PC-3 (cell line): ENCODE data around the gene LRP1B.

Experiments used
- EZH2phosphoT487 ChIP-seq: fragments of 300-600 bp; sonication (generic); IDR thresholded peaks from 2 replicates; pipeline ENCODE4 v1.6.1; 2018; ENCODE audit warnings: mild to moderate bottlenecking, antibody characterized with exemption, low read length, borderline replicate concordance
- TF ChIP-seq, protein P1 (sequence below): fragments of 300-600 bp; sonication (generic); conservative IDR thresholded peaks from 2 replicates; pipeline ENCODE4 v1.5.1; 2017; ENCODE audit warnings: antibody characterized with exemption, low read depth, mild to moderate bottlenecking, low read length

DNA sequence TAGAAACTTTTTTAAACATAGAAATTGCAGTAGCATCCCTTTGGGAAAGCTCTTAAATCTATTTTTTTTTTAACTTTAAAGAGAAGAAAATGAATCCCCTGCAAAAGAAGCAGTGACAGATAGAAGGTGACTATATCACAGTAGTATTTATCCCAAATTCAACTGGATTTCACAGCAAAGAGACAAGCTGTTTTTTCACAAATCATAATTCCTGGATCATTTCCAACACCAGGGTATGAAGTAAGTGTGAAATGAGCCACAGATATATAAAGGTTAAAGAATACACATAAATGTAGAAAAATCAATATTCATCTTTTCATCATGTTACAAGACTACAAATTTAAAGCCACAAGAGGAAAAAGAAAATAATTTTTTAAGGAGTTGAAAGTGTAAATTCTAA, 1945.7 kb downstream of the LRP1B start:
- TF ChIP-seq, protein P1, sequence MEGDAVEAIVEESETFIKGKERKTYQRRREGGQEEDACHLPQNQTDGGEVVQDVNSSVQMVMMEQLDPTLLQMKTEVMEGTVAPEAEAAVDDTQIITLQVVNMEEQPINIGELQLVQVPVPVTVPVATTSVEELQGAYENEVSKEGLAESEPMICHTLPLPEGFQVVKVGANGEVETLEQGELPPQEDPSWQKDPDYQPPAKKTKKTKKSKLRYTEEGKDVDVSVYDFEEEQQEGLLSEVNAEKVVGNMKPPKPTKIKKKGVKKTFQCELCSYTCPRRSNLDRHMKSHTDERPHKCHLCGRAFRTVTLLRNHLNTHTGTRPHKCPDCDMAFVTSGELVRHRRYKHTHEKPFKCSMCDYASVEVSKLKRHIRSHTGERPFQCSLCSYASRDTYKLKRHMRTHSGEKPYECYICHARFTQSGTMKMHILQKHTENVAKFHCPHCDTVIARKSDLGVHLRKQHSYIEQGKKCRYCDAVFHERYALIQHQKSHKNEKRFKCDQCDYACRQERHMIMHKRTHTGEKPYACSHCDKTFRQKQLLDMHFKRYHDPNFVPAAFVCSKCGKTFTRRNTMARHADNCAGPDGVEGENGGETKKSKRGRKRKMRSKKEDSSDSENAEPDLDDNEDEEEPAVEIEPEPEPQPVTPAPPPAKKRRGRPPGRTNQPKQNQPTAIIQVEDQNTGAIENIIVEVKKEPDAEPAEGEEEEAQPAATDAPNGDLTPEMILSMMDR: no peak
- TF ChIP-seq EZH2phosphoT487: no peak
